WTC11 (cell line): ENCODE measurements around the gene PIK3CA. TPM values are rescaled to one million over a fixed set of nuclear protein-coding genes. Genes with fewer than 3 reads are reported as not detected.

Experiments used
- ATAC-seq: fragments of 200-7000 bp; cut with Tn5 transposase; 2 replicates; pipeline ENCODE4 v1.10.0; 2021; ENCODE audit warnings: mild to moderate bottlenecking, moderate library complexity
- CTCF ChIA-PET: fragments of 300-600 bp; sonication (Branson Sonifier 250); formaldehyde crosslinking; loops from one replicate; lab custom pipeline; 2021; ENCODE audit warnings: antibody characterized with exemption; lab: Charles Lee
- POLR2A ChIA-PET: fragments of 350-600 bp; sonication (Branson Sonifier 250); formaldehyde crosslinking; loops from one replicate; lab custom pipeline; 2021; ENCODE audit warnings: antibody characterized with exemption; lab: Charles Lee
- DNase-seq: peaks from one replicate; pipeline ENCODE4 v3.0.0; 2021; ENCODE audit warnings: low spot score
- H3K27ac Mint-ChIP-seq: 2 replicates; pipeline ENCODE4 v1.8.0; 2021; ENCODE audit warnings: mixed read lengths
- H3K27me3 Mint-ChIP-seq: 2 replicates; pipeline ENCODE4 v1.8.0; 2021; ENCODE audit warnings: low read depth, mild to moderate bottlenecking, moderate library complexity, mixed read lengths
- H3K36me3 Mint-ChIP-seq: 2 replicates; pipeline ENCODE4 v1.8.0; 2021; ENCODE audit warnings: mixed read lengths
- H3K4me1 Mint-ChIP-seq: 2 replicates; pipeline ENCODE4 v1.8.0; 2022; ENCODE audit warnings: mixed read lengths
- H3K4me3 Mint-ChIP-seq: 2 replicates; pipeline ENCODE4 v1.8.0; 2021; ENCODE audit warnings: mild to moderate bottlenecking, moderate library complexity, mixed read lengths
- H3K9me3 Mint-ChIP-seq: 2 replicates; pipeline ENCODE4 v1.8.0; 2021; ENCODE audit warnings: mixed read lengths
- GABPB1 ChIP-seq: sonication (generic); formaldehyde crosslinking; IDR thresholded peaks from 2 replicates; pipeline ENCODE4 v1.8.1; 2023; ENCODE audit warnings: mild to moderate bottlenecking, missing genetic modification reagents
- GTF2I ChIP-seq: fragments of 250-450 bp; sonication (Bioruptor Pico); conservative IDR thresholded peaks from 2 replicates; pipeline ENCODE4 v1.4.0; 2021; ENCODE audit warnings: mild to moderate bottlenecking
- KAT7 ChIP-seq: sonication (generic); formaldehyde crosslinking; IDR thresholded peaks from 2 replicates; pipeline ENCODE4 v1.8.1; 2023; ENCODE audit warnings: missing genetic modification reagents, mild to moderate bottlenecking, borderline replicate concordance
- SMAD4 ChIP-seq: sonication (generic); formaldehyde crosslinking; IDR thresholded peaks from 2 replicates; pipeline ENCODE4 v1.8.0; 2022; ENCODE audit warnings: mild to moderate bottlenecking, missing genetic modification reagents
- SOX15 ChIP-seq: fragments of 250-450 bp; sonication (Bioruptor Pico); IDR thresholded peaks from 2 replicates; pipeline ENCODE4 v1.9.0; 2021; ENCODE audit warnings: mild to moderate bottlenecking
- total RNA-seq: library from RNA; stranded (reverse); gene quantifications from 3 replicates; pipeline ENCODE4 v1.2.3, GENCODE V29; 2021
- TF ChIP-seq, protein P1 (sequence below): fragments of 250-450 bp; sonication (Bioruptor Pico); IDR thresholded peaks from 2 replicates; pipeline ENCODE4 v1.9.0; 2021; ENCODE audit warnings: mild to moderate bottlenecking, borderline replicate concordance
- TF ChIP-seq, protein P2 (sequence below): sonication (generic); formaldehyde crosslinking; IDR thresholded peaks from 2 replicates; pipeline ENCODE4 v1.8.0; 2022; ENCODE audit warnings: mild to moderate bottlenecking, missing genetic modification reagents
- TF ChIP-seq, protein P3 (sequence below): sonication (generic); formaldehyde crosslinking; conservative IDR thresholded peaks from 2 replicates; pipeline ENCODE4 v1.8.1; 2023; ENCODE audit warnings: mild to moderate bottlenecking, low read depth, missing genetic modification reagents, moderate library complexity

The PIK3CA gene
- total RNA-seq, 1 experiment from 2014 or later = 10.1 TPM

DNA sequence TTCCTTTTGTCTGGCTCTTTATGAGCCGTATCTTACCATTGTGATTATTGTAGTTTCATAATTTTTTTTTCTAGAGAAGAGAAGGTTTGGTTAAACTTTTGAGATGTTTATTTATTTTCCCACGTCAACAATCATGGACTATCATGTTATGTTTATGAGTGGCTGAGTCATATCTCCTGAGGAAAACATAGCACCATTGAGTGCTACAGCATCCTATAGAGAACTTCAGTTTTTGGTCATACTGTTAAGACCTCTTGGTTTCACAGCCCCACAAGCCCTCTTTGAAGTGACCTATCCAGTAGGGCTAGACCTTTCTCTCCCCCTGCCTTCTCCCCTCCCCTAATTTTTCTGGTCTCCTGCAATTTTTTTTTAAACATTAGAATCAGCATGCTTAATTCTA, 20.8 kb downstream of the PIK3CA start (continued):
- TF ChIP-seq, protein P1, sequence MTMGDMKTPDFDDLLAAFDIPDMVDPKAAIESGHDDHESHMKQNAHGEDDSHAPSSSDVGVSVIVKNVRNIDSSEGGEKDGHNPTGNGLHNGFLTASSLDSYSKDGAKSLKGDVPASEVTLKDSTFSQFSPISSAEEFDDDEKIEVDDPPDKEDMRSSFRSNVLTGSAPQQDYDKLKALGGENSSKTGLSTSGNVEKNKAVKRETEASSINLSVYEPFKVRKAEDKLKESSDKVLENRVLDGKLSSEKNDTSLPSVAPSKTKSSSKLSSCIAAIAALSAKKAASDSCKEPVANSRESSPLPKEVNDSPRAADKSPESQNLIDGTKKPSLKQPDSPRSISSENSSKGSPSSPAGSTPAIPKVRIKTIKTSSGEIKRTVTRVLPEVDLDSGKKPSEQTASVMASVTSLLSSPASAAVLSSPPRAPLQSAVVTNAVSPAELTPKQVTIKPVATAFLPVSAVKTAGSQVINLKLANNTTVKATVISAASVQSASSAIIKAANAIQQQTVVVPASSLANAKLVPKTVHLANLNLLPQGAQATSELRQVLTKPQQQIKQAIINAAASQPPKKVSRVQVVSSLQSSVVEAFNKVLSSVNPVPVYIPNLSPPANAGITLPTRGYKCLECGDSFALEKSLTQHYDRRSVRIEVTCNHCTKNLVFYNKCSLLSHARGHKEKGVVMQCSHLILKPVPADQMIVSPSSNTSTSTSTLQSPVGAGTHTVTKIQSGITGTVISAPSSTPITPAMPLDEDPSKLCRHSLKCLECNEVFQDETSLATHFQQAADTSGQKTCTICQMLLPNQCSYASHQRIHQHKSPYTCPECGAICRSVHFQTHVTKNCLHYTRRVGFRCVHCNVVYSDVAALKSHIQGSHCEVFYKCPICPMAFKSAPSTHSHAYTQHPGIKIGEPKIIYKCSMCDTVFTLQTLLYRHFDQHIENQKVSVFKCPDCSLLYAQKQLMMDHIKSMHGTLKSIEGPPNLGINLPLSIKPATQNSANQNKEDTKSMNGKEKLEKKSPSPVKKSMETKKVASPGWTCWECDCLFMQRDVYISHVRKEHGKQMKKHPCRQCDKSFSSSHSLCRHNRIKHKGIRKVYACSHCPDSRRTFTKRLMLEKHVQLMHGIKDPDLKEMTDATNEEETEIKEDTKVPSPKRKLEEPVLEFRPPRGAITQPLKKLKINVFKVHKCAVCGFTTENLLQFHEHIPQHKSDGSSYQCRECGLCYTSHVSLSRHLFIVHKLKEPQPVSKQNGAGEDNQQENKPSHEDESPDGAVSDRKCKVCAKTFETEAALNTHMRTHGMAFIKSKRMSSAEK (CRISPR knock-in tag) = no peak
- TF ChIP-seq SOX15 (CRISPR knock-in tag) = no peak
- no peak for TF ChIP-seq GABPB1 (CRISPR knock-in tag)

DNA sequence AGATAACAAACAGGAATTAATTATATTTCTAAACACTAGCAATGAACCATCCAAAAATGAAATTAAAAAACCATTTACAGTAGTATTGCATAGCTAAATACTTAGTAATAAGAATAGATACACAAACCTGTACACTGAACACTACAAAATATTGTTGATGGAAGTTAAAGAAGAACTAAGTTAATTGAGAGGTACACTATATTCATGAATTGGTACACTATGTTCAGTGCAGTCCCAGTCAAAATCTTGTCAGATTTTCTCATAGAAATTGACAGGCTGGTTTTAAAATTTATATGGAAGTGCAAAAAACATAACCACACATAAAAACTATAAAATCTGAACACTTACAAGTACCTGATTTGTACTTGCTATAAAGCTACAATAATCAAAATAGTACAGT, 24.4 kb downstream of the PIK3CA start:
- no peaks in the 10 kb centered on the region for H3K36me3 Mint-ChIP-seq
- no peaks in the 10 kb centered on the region for H3K27me3 Mint-ChIP-seq
- ChIA-PET CTCF (no interaction called here), POLR2A (no interaction called here)
- H3K4me1 Mint-ChIP-seq = peaks cover 37% of the 10 kb centered on the region
- H3K4me3 Mint-ChIP-seq = no peak overlapping the region
- no peak overlapping the region for H3K27ac Mint-ChIP-seq
- no peak for ATAC-seq
- no peak for DNase-seq
- peaks cover 8% of the 10 kb centered on the region for H3K9me3 Mint-ChIP-seq
- TF ChIP-seq GTF2I = no peak

DNA sequence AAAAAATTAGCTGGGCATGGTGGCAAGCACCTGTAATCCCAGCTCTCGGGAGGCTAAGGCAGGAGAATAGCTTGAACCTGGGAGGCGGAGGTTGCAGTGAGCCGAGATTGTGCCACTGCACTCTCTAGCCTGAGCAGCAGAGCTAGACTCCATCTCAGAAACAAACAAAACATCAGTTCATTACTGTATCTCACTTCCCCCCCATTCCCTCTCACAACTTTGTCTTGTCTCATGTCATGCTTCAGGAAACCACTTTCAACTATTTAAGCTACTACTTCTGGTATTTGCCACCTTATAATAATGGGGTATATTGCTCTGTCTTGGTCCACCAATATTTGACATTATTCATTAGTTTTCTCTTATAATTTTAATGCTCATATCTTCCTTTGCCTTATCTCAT, 26.2 kb downstream of the PIK3CA start:
- Mint-ChIP-seq H3K27me3 (no peaks in the 10 kb centered on the region), H3K4me3 (no peak overlapping the region), H3K36me3 (no peaks in the 10 kb centered on the region), H3K9me3 (peaks cover 8% of the 10 kb centered on the region), H3K4me1 (peaks cover 34% of the 10 kb centered on the region), H3K27ac (no peak overlapping the region)
- ChIA-PET POLR2A (interaction anchor here (0.5 kb wide), 1 partner anchor 391 kb away, joined by 3 read pairs; no protein-coding TSS in a partner anchor), CTCF (interaction anchor here (1.3 kb wide), 1 partner anchor 27 kb away, joined by 3 read pairs; no protein-coding TSS in a partner anchor)
- DNase-seq (no peak), ATAC-seq (no peak)
- no peak for TF ChIP-seq SMAD4
- TF ChIP-seq, protein P1 (CRISPR knock-in tag) = no peak
- TF ChIP-seq, protein P2, sequence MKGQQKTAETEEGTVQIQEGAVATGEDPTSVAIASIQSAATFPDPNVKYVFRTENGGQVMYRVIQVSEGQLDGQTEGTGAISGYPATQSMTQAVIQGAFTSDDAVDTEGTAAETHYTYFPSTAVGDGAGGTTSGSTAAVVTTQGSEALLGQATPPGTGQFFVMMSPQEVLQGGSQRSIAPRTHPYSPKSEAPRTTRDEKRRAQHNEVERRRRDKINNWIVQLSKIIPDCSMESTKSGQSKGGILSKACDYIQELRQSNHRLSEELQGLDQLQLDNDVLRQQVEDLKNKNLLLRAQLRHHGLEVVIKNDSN (CRISPR knock-in tag) = no peak
- no peak for TF ChIP-seq KAT7
- TF ChIP-seq, protein P3, sequence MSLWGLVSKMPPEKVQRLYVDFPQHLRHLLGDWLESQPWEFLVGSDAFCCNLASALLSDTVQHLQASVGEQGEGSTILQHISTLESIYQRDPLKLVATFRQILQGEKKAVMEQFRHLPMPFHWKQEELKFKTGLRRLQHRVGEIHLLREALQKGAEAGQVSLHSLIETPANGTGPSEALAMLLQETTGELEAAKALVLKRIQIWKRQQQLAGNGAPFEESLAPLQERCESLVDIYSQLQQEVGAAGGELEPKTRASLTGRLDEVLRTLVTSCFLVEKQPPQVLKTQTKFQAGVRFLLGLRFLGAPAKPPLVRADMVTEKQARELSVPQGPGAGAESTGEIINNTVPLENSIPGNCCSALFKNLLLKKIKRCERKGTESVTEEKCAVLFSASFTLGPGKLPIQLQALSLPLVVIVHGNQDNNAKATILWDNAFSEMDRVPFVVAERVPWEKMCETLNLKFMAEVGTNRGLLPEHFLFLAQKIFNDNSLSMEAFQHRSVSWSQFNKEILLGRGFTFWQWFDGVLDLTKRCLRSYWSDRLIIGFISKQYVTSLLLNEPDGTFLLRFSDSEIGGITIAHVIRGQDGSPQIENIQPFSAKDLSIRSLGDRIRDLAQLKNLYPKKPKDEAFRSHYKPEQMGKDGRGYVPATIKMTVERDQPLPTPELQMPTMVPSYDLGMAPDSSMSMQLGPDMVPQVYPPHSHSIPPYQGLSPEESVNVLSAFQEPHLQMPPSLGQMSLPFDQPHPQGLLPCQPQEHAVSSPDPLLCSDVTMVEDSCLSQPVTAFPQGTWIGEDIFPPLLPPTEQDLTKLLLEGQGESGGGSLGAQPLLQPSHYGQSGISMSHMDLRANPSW (CRISPR knock-in tag) = no peak
